Measurements from ENCODE around the gene IGF2BP2.
"Not testable (repeated sequence)": the region's sequence is repeated elsewhere in the genome, so short reads cannot be mapped to it uniquely, and the experiment has no call there.

The IGF2BP2 gene

GRCh38 chr3:185831990-185832389 is 7.1 kb upstream of the IGF2BP2 start:
- no peak for DNase-seq

GRCh38 chr3:185831195-185831594 is 6.4 kb upstream of the IGF2BP2 start:
- no peak for DNase-seq

- no peak for DNase-seq
Observed at GRCh38 chr3:185830018-185830797, 5.4 kb upstream of the IGF2BP2 start.

- no peak for DNase-seq
Observed at GRCh38 chr3:185828755-185829154, 3.9 kb upstream of the IGF2BP2 start.

- no peak for DNase-seq
Observed at GRCh38 chr3:185827595-185828344, 2.9 kb upstream of the IGF2BP2 start.

- peak; percentile 84 for DNase-seq
Observed at GRCh38 chr3:185825639-185826481, 1.0 kb upstream of the IGF2BP2 start.

GRCh38 chr3:185824051-185825005 is 514 bp downstream of the IGF2BP2 start:
- DNase-seq, result peak; percentile 51

GRCh38 chr3:185823078-185824044 is 1.5 kb downstream of the IGF2BP2 start:
- DNase-seq, result peak; percentile 65

- no peak for DNase-seq
Observed at GRCh38 chr3:185822221-185823000, 2.4 kb downstream of the IGF2BP2 start.

- no peak for DNase-seq
Observed at GRCh38 chr3:185820973-185821758, 3.7 kb downstream of the IGF2BP2 start.

- DNase-seq, result no peak
Observed at GRCh38 chr3:185818267-185818875, 6.5 kb downstream of the IGF2BP2 start.

- no peak for DNase-seq
Observed at GRCh38 chr3:185815391-185816282, 9.2 kb downstream of the IGF2BP2 start.

- DNase-seq, result no peak
Observed at GRCh38 chr3:185813691-185814215, 11.1 kb downstream of the IGF2BP2 start.

GRCh38 chr3:185813205-185813604 is 11.6 kb downstream of the IGF2BP2 start:
- no peak for DNase-seq

- DNase-seq, result peak; percentile 45
Observed at GRCh38 chr3:185807445-185808068, 17.3 kb downstream of the IGF2BP2 start.

GRCh38 chr3:185798831-185799110 is 26.1 kb downstream of the IGF2BP2 start:
- DNase-seq, result not testable (repeated sequence)

Data from RPMI8226 (cell line).